Memory B cell (primary cell): Measurements from ENCODE around the gene FILIP1.
"Not testable (repeated sequence)": the region's sequence is repeated elsewhere in the genome, so short reads cannot be mapped to it uniquely, and the experiment has no call there.

Experiments used
- ATAC-seq: fragments of 150-1000 bp; cut with Tn5 transposase; 2 replicates; pipeline ENCODE4 v1.10.0; 2021; ENCODE audit warnings: low read depth, mild to moderate bottlenecking, moderate library complexity
- DNase-seq, 2 donors: peaks; one replicate each; pipeline ENCODE4 v3.0.0; 2022; ENCODE audit warnings: low spot score in 2 of 2
- H3K27ac Mint-ChIP-seq: one replicate; pipeline ENCODE4 v1.8.0; 2022; ENCODE audit warnings: mild to moderate bottlenecking, moderate library complexity, mixed read lengths
- H3K27me3 Mint-ChIP-seq: one replicate; pipeline ENCODE4 v1.8.0; 2022; ENCODE audit warnings: mixed read lengths
- H3K36me3 Mint-ChIP-seq: one replicate; pipeline ENCODE4 v1.8.0; 2022; ENCODE audit warnings: mild to moderate bottlenecking, mixed read lengths
- H3K4me1 Mint-ChIP-seq: one replicate; pipeline ENCODE4 v1.8.0; 2022; ENCODE audit warnings: mixed read lengths
- H3K4me3 Mint-ChIP-seq: one replicate; pipeline ENCODE4 v1.8.0; 2022; ENCODE audit warnings: mild to moderate bottlenecking, moderate library complexity, mixed read lengths
- H3K9me3 Mint-ChIP-seq: one replicate; pipeline ENCODE4 v1.8.0; 2022; ENCODE audit warnings: mixed read lengths

The FILIP1 gene

DNA sequence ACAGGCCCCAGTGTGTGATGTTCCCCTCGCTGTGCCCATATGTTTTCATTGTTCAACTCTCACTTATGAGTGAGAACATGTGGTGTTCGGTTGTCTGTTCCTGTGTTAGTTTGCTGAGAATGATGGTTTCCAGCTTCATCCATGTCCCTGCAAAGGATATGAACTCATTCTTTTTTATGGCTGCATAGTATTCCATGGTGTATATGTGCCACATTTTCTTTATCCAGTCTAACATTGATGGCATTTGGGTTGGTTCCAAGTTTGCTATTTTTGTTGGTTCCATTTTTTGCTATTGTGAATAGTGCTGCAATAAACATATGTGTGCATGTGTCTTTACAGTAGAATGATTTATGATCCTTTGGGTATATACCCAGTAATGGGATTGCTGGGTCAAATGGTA lies 83.0 kb downstream of the FILIP1 start:
- not testable (repeated sequence) for ATAC-seq, H3K27ac Mint-ChIP-seq, H3K4me1 Mint-ChIP-seq, H3K36me3 Mint-ChIP-seq, H3K27me3 Mint-ChIP-seq, DNase-seq, H3K4me3 Mint-ChIP-seq, H3K9me3 Mint-ChIP-seq

DNA sequence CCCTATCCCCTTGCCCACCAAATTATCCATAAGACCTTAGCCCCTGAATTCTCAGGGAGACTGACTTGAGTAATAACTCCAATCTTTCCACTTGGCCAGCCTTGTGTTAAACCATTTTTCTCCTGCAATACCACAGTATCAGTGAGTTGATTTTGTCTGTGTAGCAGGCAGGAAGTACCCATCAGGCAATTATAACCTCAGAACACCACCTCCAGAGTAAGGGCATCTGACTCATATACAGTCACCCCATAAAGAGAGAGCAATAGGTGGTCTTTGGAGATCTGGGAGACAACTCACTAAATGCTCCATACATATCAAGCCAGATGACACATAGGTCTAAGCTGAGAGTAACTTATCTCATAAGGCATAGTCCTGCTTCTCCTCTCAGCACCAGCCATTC lies 83.7 kb downstream of the FILIP1 start:
- Mint-ChIP-seq H3K36me3 (no peaks in the 10 kb centered on the region), H3K27me3 (peaks cover 4% of the 10 kb centered on the region), H3K4me3 (no peak overlapping the region), H3K9me3 (no peaks in the 10 kb centered on the region), H3K27ac (no peak overlapping the region), H3K4me1 (no peaks in the 10 kb centered on the region)
- DNase-seq (no peak), ATAC-seq (no peak)

DNA sequence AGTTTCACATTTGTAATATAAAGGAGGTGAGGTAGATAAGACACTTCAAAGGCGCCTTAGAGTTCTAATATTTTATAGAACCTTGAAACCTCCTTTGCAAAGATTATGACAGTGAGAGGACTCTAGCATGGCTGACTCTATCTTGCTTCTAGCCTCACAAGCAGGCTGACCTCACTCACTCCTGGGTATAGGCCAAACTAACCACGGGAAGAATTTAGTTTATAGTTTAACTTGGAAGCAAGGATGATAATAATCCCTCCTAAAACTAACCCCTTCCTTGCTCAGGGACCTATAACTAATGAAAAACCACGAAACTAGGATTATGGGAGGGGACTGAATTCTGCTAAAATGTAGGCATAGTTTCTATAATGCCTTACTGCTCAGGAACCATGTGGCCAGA lies 84.3 kb downstream of the FILIP1 start:
- Mint-ChIP-seq H3K9me3 (no peaks in the 10 kb centered on the region), H3K4me3 (no peak overlapping the region), H3K27ac (no peak overlapping the region), H3K27me3 (peaks cover 5% of the 10 kb centered on the region), H3K36me3 (no peaks in the 10 kb centered on the region), H3K4me1 (no peaks in the 10 kb centered on the region)
- no peak for DNase-seq
- ATAC-seq, result no peak

DNA sequence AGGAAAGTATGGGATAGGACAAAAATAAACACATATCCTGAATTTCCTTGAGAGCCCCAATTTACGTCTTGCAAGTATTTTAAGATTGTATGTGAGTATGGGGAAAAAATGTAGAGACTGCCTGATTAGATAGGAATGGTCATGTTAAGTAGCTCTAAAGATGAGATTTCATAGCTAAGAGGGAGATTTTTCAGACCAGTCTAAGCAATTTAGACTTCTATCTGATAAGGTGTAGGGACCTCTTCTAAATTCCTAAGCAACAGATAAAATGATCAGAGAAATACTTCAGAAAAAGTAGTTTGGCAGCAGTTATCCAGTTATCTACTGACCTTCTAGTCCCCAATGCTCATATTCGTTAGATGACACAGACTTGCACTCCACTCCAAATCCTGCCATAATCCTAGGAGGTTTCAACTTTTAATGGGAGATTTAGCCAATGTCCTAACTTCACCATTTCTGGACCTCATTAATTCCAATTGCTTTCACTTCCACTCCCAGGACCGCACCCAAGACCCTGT lies 90.0 kb downstream of the FILIP1 start:
- peaks cover 1% of the 10 kb centered on the region for H3K9me3 Mint-ChIP-seq
- DNase-seq (no peak), ATAC-seq (no peak)
- no peak overlapping the region for H3K4me3 Mint-ChIP-seq
- H3K4me1 Mint-ChIP-seq, result no peaks in the 10 kb centered on the region
- H3K27ac Mint-ChIP-seq, result no peak overlapping the region
- H3K27me3 Mint-ChIP-seq, result peaks cover 4% of the 10 kb centered on the region
- no peaks in the 10 kb centered on the region for H3K36me3 Mint-ChIP-seq

- H3K36me3 Mint-ChIP-seq, result no peaks in the 10 kb centered on the region
- H3K9me3 Mint-ChIP-seq, result peaks cover 1% of the 10 kb centered on the region
- H3K4me1 Mint-ChIP-seq, result no peaks in the 10 kb centered on the region
- H3K27ac Mint-ChIP-seq, result no peak overlapping the region
- peaks cover 6% of the 10 kb centered on the region for H3K27me3 Mint-ChIP-seq
- no peak overlapping the region for H3K4me3 Mint-ChIP-seq
- ATAC-seq, result no peak
- no peak for DNase-seq
Observed at GRCh38 chr6:75402296-75402695, 91.3 kb downstream of the FILIP1 start.

GRCh38 chr6:75397656-75398465 lies 95.7 kb downstream of the FILIP1 start:
- H3K4me3 Mint-ChIP-seq, result no peak overlapping the region
- no peak for ATAC-seq
- peaks cover 1% of the 10 kb centered on the region for H3K9me3 Mint-ChIP-seq
- H3K27me3 Mint-ChIP-seq, result peaks cover 4% of the 10 kb centered on the region
- no peaks in the 10 kb centered on the region for H3K36me3 Mint-ChIP-seq
- H3K4me1 Mint-ChIP-seq, result no peaks in the 10 kb centered on the region
- no peak for DNase-seq
- H3K27ac Mint-ChIP-seq, result no peak overlapping the region

- Mint-ChIP-seq H3K4me3 (no peak overlapping the region), H3K27me3 (peaks cover 4% of the 10 kb centered on the region), H3K9me3 (peaks cover 1% of the 10 kb centered on the region), H3K4me1 (no peaks in the 10 kb centered on the region), H3K36me3 (no peaks in the 10 kb centered on the region), H3K27ac (no peak overlapping the region)
- DNase-seq (no peak), ATAC-seq (no peak)
Observed at GRCh38 chr6:75397171-75397570, 96.4 kb downstream of the FILIP1 start.

- no peak overlapping the region for H3K27ac Mint-ChIP-seq
- H3K27me3 Mint-ChIP-seq, result peaks cover 2% of the 10 kb centered on the region
- H3K4me1 Mint-ChIP-seq, result no peaks in the 10 kb centered on the region
- no peak for DNase-seq
- H3K9me3 Mint-ChIP-seq, result peaks cover 1% of the 10 kb centered on the region
- H3K4me3 Mint-ChIP-seq, result no peak overlapping the region
- no peak for ATAC-seq
- no peaks in the 10 kb centered on the region for H3K36me3 Mint-ChIP-seq
Observed at GRCh38 chr6:75396005-75396800, 97.4 kb downstream of the FILIP1 start.

- Mint-ChIP-seq H3K27ac (no peak overlapping the region), H3K36me3 (no peaks in the 10 kb centered on the region), H3K9me3 (no peaks in the 10 kb centered on the region), H3K4me1 (no peaks in the 10 kb centered on the region), H3K4me3 (no peak overlapping the region), H3K27me3 (peaks cover 2% of the 10 kb centered on the region)
- DNase-seq (no peak), ATAC-seq (no peak)
Observed at GRCh38 chr6:75393806-75394205, 99.8 kb downstream of the FILIP1 start.

DNA sequence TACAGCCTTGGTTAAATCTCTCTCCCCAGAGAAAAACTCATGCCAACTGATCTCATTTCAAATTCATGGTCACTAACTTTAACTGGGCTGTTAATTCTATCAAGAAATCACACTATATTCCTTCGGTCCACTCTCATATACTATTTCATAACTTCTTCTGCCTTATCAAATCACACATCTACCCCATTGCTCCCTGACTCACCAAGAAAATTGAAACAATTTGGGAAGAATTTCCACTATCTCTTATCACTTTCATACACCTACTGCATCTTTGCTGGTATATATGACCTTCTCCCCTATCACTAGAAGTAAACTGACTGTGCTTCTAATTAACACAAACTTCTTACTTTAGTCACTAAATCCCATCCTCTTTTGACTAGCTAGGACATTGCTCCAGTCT lies 102.3 kb downstream of the FILIP1 start:
- peaks cover 1% of the 10 kb centered on the region for H3K9me3 Mint-ChIP-seq
- H3K36me3 Mint-ChIP-seq, result no peaks in the 10 kb centered on the region
- H3K4me1 Mint-ChIP-seq, result no peaks in the 10 kb centered on the region
- no peak for ATAC-seq
- H3K4me3 Mint-ChIP-seq, result no peak overlapping the region
- no peak for DNase-seq
- peaks cover 3% of the 10 kb centered on the region for H3K27me3 Mint-ChIP-seq
- no peak overlapping the region for H3K27ac Mint-ChIP-seq

DNA sequence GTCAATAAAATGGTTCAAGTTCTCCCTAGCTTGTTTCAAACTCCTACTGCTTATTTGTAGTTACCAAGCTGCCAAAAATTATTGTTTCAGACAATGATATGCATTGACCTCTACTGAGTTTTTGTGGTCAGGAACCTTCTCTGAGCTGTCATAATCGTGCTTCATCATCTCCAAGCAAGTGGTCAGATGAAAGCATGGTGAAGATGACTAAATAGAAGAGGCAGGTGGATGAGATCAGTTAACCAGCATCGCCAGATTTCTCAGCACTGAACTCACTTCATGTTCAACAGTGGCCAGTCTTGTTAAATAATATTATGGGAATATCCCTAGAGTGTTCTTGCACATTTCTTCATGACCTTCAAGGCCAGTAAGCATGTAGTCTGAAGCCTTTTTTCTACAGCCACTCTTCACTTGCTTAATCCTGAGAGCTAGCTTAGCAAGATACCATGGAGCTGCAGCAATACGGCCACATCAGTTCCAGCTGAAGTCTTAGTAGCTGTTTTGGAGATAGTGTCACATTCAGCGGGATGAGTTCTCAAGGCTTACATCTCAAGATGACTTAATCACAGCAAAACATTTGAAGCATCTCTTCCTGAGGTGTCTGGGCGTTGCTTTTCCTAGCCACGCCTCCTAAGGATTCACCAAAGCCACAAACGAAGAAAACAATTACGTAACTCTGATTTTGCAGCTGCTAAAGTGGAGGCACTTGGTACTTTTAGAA lies 107.4 kb downstream of the FILIP1 start:
- no peak overlapping the region for H3K27ac Mint-ChIP-seq
- DNase-seq, result no peak
- no peaks in the 10 kb centered on the region for H3K36me3 Mint-ChIP-seq
- ATAC-seq, result no peak
- peaks cover 1% of the 10 kb centered on the region for H3K9me3 Mint-ChIP-seq
- no peak overlapping the region for H3K4me3 Mint-ChIP-seq
- H3K4me1 Mint-ChIP-seq, result no peaks in the 10 kb centered on the region
- peaks cover 5% of the 10 kb centered on the region for H3K27me3 Mint-ChIP-seq

- Mint-ChIP-seq H3K27me3 (peaks cover 5% of the 10 kb centered on the region), H3K4me3 (no peak overlapping the region)
- DNase-seq, result no peak
Observed at GRCh38 chr6:75384116-75384515, 109.5 kb downstream of the FILIP1 start.

GRCh38 chr6:75382634-75382900 lies 111.0 kb downstream of the FILIP1 start:
- H3K9me3 Mint-ChIP-seq, result no peaks in the 10 kb centered on the region
- no peak for ATAC-seq
- no peak overlapping the region for H3K4me3 Mint-ChIP-seq
- DNase-seq, result no peak
- no peaks in the 10 kb centered on the region for H3K36me3 Mint-ChIP-seq
- H3K27me3 Mint-ChIP-seq, result peaks cover 2% of the 10 kb centered on the region
- H3K27ac Mint-ChIP-seq, result no peak overlapping the region
- no peaks in the 10 kb centered on the region for H3K4me1 Mint-ChIP-seq

More at GRCh38 chr6:75384116-75384515, 109.5 kb downstream of the FILIP1 start:
- no peak overlapping the region for H3K27ac Mint-ChIP-seq
- H3K36me3 Mint-ChIP-seq, result no peaks in the 10 kb centered on the region
- ATAC-seq, result no peak
- peaks cover 1% of the 10 kb centered on the region for H3K9me3 Mint-ChIP-seq
- H3K4me1 Mint-ChIP-seq, result no peaks in the 10 kb centered on the region
